Activated CD4-positive, alpha-beta memory T cell treated with anti-CD3 and anti-CD28 coated beads, Interleukin-2, amount 10 ng/mL, durations not matched to agents 7 days and 5 days (primary cell): ENCODE measurements around the gene CALML3. TPM values are rescaled to one million over a fixed set of nuclear protein-coding genes. Genes with fewer than 3 reads are reported as not detected.

ENCODE experiments used
- CTCF ChIA-PET: fragments of 350-600 bp; sonication (Branson Sonifier 250); formaldehyde crosslinking; loops from one replicate; lab custom pipeline; 2021; ENCODE audit warnings: antibody characterized with exemption, inconsistent platforms; lab: Charles Lee
- POLR2A ChIA-PET: fragments of 350-600 bp; sonication (Branson Sonifier 250); formaldehyde crosslinking; loops from one replicate; lab custom pipeline; 2021; ENCODE audit warnings: antibody characterized with exemption; lab: Charles Lee
- DNase-seq: peaks from one replicate; pipeline ENCODE4 v3.0.0-alpha.2; 2020
- H3K27ac Mint-ChIP-seq: one replicate; pipeline ENCODE4 v1.8.0; 2021; ENCODE audit warnings: mild to moderate bottlenecking, mixed read lengths
- H3K27me3 Mint-ChIP-seq: one replicate; pipeline ENCODE4 v1.8.0; 2021; ENCODE audit warnings: mixed read lengths
- H3K36me3 Mint-ChIP-seq: one replicate; pipeline ENCODE4 v1.8.0; 2021; ENCODE audit warnings: low read depth, mixed read lengths
- H3K4me1 Mint-ChIP-seq: one replicate; pipeline ENCODE4 v1.8.0; 2021; ENCODE audit warnings: mixed read lengths
- H3K4me3 Mint-ChIP-seq: one replicate; pipeline ENCODE4 v1.8.0; 2021; ENCODE audit warnings: mild to moderate bottlenecking, mixed read lengths
- H3K9me3 Mint-ChIP-seq: one replicate; pipeline ENCODE4 v1.8.0; 2021; ENCODE audit warnings: mixed read lengths
- total RNA-seq, 2 experiments: library from RNA; stranded (reverse); gene quantifications; one replicate each; pipeline ENCODE4 v1.2.3, GENCODE V29; 2021

The CALML3 gene
- total RNA-seq, 2 experiments from 2014 or later: not detected

DNA sequence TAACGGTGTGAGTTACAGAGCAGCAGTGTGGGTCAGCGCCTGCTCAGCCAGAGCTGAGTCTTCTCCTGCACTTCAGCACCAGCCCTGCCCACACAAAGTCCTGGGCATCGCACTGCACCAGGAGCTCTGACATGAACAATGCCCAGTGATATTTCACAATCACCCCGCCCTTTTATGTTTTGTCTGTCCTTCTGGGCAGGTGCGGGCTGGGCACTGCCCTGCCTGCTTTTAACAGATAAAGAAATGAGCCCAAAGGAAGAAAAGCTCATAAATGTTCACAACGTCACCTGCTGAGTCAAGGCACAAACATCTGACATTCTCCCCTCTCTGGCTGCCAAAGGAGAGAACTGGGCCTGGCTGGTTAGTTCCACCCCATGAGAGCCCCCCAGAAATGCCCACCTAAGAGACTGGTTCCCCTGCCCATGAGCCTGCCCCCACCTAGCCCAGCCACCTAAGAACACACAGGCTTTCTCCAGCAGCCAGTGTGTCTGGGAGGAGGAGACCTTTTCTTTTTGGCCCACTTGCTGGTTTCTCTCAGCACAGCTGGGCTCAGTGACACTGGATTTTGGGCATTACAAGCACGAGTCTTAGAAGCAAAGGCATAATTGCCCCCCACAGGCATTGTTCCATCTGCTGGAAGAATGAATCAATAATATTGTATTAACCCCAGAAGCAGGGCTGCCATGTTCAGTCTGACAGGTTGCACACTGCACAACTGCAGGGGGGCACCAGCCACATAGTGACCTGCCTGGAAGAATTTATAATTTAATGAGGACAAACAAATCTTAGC lies 22.3 kb downstream of the CALML3 start:
- H3K4me3 Mint-ChIP-seq: no peak overlapping the region
- H3K9me3 Mint-ChIP-seq: peaks cover 3% of the 10 kb centered on the region
- ChIA-PET CTCF (no interaction called here), POLR2A (no interaction called here)
- peaks cover 14% of the 10 kb centered on the region for H3K27me3 Mint-ChIP-seq
- DNase-seq: no peak
- H3K27ac Mint-ChIP-seq: no peak overlapping the region
- no peaks in the 10 kb centered on the region for H3K36me3 Mint-ChIP-seq
- H3K4me1 Mint-ChIP-seq: peaks cover 21% of the 10 kb centered on the region

- Mint-ChIP-seq H3K4me1 (peaks cover 26% of the 10 kb centered on the region), H3K36me3 (no peaks in the 10 kb centered on the region), H3K27ac (no peak overlapping the region), H3K4me3 (no peak overlapping the region), H3K9me3 (peaks cover 3% of the 10 kb centered on the region), H3K27me3 (peaks cover 14% of the 10 kb centered on the region)
- no peak for DNase-seq
- CTCF ChIA-PET: interaction anchor here (2.9 kb wide), 1 partner anchor 75 kb away, joined by 18 read pairs; no protein-coding TSS in a partner anchor
- POLR2A ChIA-PET: no interaction called here
Measured at GRCh38 chr10:5547681-5547930, 22.8 kb downstream of the CALML3 start.

DNA sequence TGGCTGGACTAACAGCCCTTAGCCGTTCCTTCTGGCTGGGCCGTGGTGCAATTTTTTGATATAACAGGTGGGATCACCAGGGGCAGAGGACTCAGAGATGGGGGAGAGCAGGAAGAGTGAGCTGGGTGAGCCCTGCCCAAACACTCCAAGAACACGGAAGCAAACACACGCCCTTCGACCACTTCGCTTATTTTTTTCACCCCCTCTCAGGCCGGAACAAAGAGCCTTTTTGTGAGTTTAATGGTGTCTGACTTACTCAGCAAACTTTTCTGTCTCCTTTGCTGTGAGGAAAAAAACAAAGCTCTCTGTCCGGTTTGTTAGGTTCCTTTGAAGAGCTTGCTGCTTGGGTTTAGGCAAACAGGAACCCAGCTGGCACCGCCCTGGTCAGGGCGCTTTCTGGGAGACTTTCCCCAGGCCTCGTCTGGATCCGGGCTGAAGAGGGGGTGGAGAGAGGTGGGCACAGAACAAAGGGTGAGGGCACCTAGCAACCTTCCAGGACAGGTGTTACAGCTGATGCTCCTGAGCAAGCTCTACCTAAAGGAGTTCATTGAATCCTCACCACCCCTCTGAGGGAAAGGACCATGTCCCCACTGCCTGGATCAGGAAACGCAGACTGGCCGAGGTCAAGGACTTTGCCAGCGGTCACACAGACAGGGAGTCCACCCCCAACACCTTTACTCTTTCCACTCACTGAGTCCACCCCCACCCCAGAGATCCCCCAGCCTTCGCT lies 23.3 kb downstream of the CALML3 start:
- ChIA-PET POLR2A (interaction anchor here (1.0 to 1.7 kb wide), 5 partner anchors 10 to 263 kb away, joined by 3 to 8 read pairs (median 5); no protein-coding TSS in a partner anchor), CTCF (interaction anchor here (0.8 to 2.9 kb wide), 4 partner anchors 38 to 107 kb away, joined by 3 to 18 read pairs (median 6); no protein-coding TSS in a partner anchor)
- Mint-ChIP-seq H3K9me3 (no peaks in the 10 kb centered on the region), H3K4me3 (no peak overlapping the region), H3K4me1 (peaks cover 28% of the 10 kb centered on the region), H3K27ac (no peak overlapping the region), H3K36me3 (no peaks in the 10 kb centered on the region), H3K27me3 (peaks cover 12% of the 10 kb centered on the region)
- DNase-seq: no peak

GRCh38 chr10:5549462-5550249 lies 24.9 kb downstream of the CALML3 start:
- Mint-ChIP-seq H3K4me3 (no peak overlapping the region), H3K4me1 (peaks cover 29% of the 10 kb centered on the region), H3K27me3 (peaks cover 11% of the 10 kb centered on the region), H3K36me3 (no peaks in the 10 kb centered on the region), H3K27ac (no peak overlapping the region), H3K9me3 (no peaks in the 10 kb centered on the region)
- CTCF ChIA-PET: interaction anchor here (1.3 to 2.9 kb wide), 3 partner anchors 16 to 80 kb away, joined by 3 to 18 read pairs (median 9); no protein-coding TSS in a partner anchor
- POLR2A ChIA-PET: interaction anchor here (0.8 to 1.7 kb wide), 9 partner anchors 9 to 264 kb away, joined by 3 to 8 read pairs (median 5); no protein-coding TSS in a partner anchor
- DNase-seq: no peak

DNA sequence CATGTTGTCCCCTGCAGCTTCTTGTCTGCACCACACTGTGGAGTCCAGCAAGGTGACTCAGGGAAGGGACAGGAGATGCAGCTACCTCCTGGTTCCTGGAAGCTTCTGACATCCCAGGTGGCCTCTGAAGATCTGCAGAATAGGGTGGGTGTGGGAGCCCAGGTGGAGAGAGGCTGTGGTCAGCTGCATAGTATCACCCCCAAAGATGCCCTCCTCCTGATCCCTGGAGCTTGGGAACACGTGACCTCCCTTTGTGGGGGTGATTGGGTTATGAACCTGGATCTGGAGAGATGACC lies 25.4 kb downstream of the CALML3 start:
- Mint-ChIP-seq H3K36me3 (no peaks in the 10 kb centered on the region), H3K4me3 (no peak overlapping the region), H3K9me3 (no peaks in the 10 kb centered on the region), H3K27ac (no peak overlapping the region), H3K27me3 (peaks cover 11% of the 10 kb centered on the region), H3K4me1 (peaks cover 30% of the 10 kb centered on the region)
- DNase-seq: no peak
- ChIA-PET POLR2A (interaction anchor here (0.8 to 1.4 kb wide), 3 partner anchors 15 to 103 kb away, joined by 3 to 6 read pairs (median 5); no protein-coding TSS in a partner anchor), CTCF (interaction anchor here (1.8 to 2.9 kb wide), 2 partner anchors 73 to 79 kb away, joined by 9 to 18 read pairs; no protein-coding TSS in a partner anchor)

GRCh38 chr10:5550621-5551530 lies 26.1 kb downstream of the CALML3 start:
- Mint-ChIP-seq H3K36me3 (no peaks in the 10 kb centered on the region), H3K4me1 (peaks cover 30% of the 10 kb centered on the region), H3K27me3 (peaks cover 10% of the 10 kb centered on the region), H3K27ac (no peak overlapping the region), H3K9me3 (no peaks in the 10 kb centered on the region), H3K4me3 (no peak overlapping the region)
- ChIA-PET CTCF (interaction anchor here (2.0 to 2.9 kb wide), 2 partner anchors 72 kb away, joined by 9 to 18 read pairs; no protein-coding TSS in a partner anchor), POLR2A (interaction anchor here (1.3 kb wide), 1 partner anchor 14 kb away, joined by 3 read pairs; no protein-coding TSS in a partner anchor)
- no peak for DNase-seq

- Mint-ChIP-seq H3K27me3 (peaks cover 7% of the 10 kb centered on the region), H3K27ac (no peak overlapping the region), H3K4me3 (no peak overlapping the region), H3K36me3 (no peaks in the 10 kb centered on the region), H3K9me3 (no peaks in the 10 kb centered on the region), H3K4me1 (peaks cover 30% of the 10 kb centered on the region)
- DNase-seq: peak; percentile 57
- CTCF ChIA-PET: interaction anchor here (0.7 to 2.0 kb wide), 2 partner anchors 71 to 111 kb away, joined by 3 to 9 read pairs; no protein-coding TSS in a partner anchor
- POLR2A ChIA-PET: interaction anchor here (1.3 kb wide), 1 partner anchor 13 kb away, joined by 3 read pairs; no protein-coding TSS in a partner anchor
Measured at GRCh38 chr10:5551531-5552375, 27.0 kb downstream of the CALML3 start.

GRCh38 chr10:5552376-5553321 lies 27.9 kb downstream of the CALML3 start:
- H3K27me3 Mint-ChIP-seq: peaks cover 7% of the 10 kb centered on the region
- no peak for DNase-seq
- H3K27ac Mint-ChIP-seq: no peak overlapping the region
- ChIA-PET POLR2A (interaction anchor here (0.7 to 1.3 kb wide), 2 partner anchors 10 to 12 kb away, joined by 3 read pairs; no protein-coding TSS in a partner anchor), CTCF (interaction anchor here (0.7 to 2.0 kb wide), 2 partner anchors 70 to 112 kb away, joined by 3 to 9 read pairs; no protein-coding TSS in a partner anchor)
- no peaks in the 10 kb centered on the region for H3K36me3 Mint-ChIP-seq
- no peaks in the 10 kb centered on the region for H3K9me3 Mint-ChIP-seq
- no peak overlapping the region for H3K4me3 Mint-ChIP-seq
- H3K4me1 Mint-ChIP-seq: peaks cover 30% of the 10 kb centered on the region

GRCh38 chr10:5553400-5554170 lies 28.8 kb downstream of the CALML3 start:
- H3K4me1 Mint-ChIP-seq: peaks cover 30% of the 10 kb centered on the region
- ChIA-PET CTCF (no interaction called here), POLR2A (interaction anchor here (0.7 to 1.2 kb wide), 2 partner anchors 9 to 11 kb away, joined by 3 to 4 read pairs; no protein-coding TSS in a partner anchor)
- H3K27ac Mint-ChIP-seq: no peak overlapping the region
- DNase-seq: no peak
- no peaks in the 10 kb centered on the region for H3K36me3 Mint-ChIP-seq
- H3K4me3 Mint-ChIP-seq: no peak overlapping the region
- H3K9me3 Mint-ChIP-seq: no peaks in the 10 kb centered on the region
- peaks cover 7% of the 10 kb centered on the region for H3K27me3 Mint-ChIP-seq
